GM23338 (cell line): ENCODE results near the gene PAX2. TPM values are rescaled to one million over a fixed set of nuclear protein-coding genes. Genes with fewer than 3 reads are reported as not detected.
A peak's percentile ranks its signal among the peaks of the same experiment; 100 is the strongest.

Experiments used
- ATAC-seq: fragments of 200-7000 bp; cut with Tn5 transposase; 3 replicates; pipeline ENCODE4 v1.9.1; 2020
- DNase-seq: peaks from one replicate; pipeline ENCODE4 v3.0.0-alpha.2; 2015; ENCODE audit warnings: low spot score
- H2AFZ ChIP-seq: fragments of 200-600 bp; sonication (generic); 2 replicates; pipeline ENCODE4 v1.8.0; 2016; ENCODE audit warnings: antibody characterized with exemption, mild to moderate bottlenecking, moderate library complexity
- H3F3A ChIP-seq: fragments of 200-600 bp; sonication (generic); replicated peaks from 2 replicates; pipeline ENCODE4 v1.8.0; 2017; ENCODE audit warnings: antibody characterized with exemption, mixed run types, low read depth
- H3K27ac ChIP-seq: fragments of 200-600 bp; sonication (generic); 2 replicates; pipeline ENCODE4 v1.6.1; 2016; ENCODE audit warnings: low read depth
- H3K27me3 ChIP-seq: fragments of 200-600 bp; sonication (generic); 2 replicates; pipeline ENCODE4 v1.8.0; 2016; ENCODE audit warnings: mild to moderate bottlenecking, mixed run types, moderate library complexity; ENCODE audit not compliant: insufficient read depth
- H3K36me3 ChIP-seq: fragments of 200-600 bp; sonication (generic); 2 replicates; pipeline ENCODE4 v1.8.0; 2016; ENCODE audit warnings: mild to moderate bottlenecking; ENCODE audit not compliant: insufficient read depth
- H3K4me1 ChIP-seq: fragments of 200-600 bp; sonication (generic); 2 replicates; pipeline ENCODE4 v1.8.0; 2016; ENCODE audit warnings: mild to moderate bottlenecking, moderate library complexity; ENCODE audit not compliant: insufficient read depth
- H3K4me2 ChIP-seq: fragments of 200-600 bp; sonication (generic); 2 replicates; pipeline ENCODE4 v1.7.1; 2017; ENCODE audit warnings: mixed run types
- H3K4me3 ChIP-seq: fragments of 200-600 bp; sonication (generic); 2 replicates; pipeline ENCODE4 v1.6.1; 2016; ENCODE audit warnings: mixed run types
- H3K79me2 ChIP-seq: fragments of 200-600 bp; sonication (generic); replicated peaks from 2 replicates; pipeline ENCODE4 v1.8.0; 2017; ENCODE audit warnings: mild to moderate bottlenecking; ENCODE audit not compliant: insufficient read depth
- H3K9me2 ChIP-seq: fragments of 200-600 bp; sonication (generic); 2 replicates; pipeline ENCODE4 v1.8.0; 2017; ENCODE audit not compliant: insufficient read depth
- H4K20me1 ChIP-seq: fragments of 200-600 bp; sonication (generic); replicated peaks from 2 replicates; pipeline ENCODE4 v1.8.0; 2017; ENCODE audit warnings: mild to moderate bottlenecking; ENCODE audit not compliant: insufficient read depth
- H3K27ac Mint-ChIP-seq: 2 replicates; pipeline ENCODE4 v1.8.0; 2020; ENCODE audit warnings: inconsistent platforms, mild to moderate bottlenecking, moderate library complexity, mixed read lengths
- H3K27me3 Mint-ChIP-seq: 3 replicates; pipeline ENCODE4 v1.8.0; 2022; ENCODE audit warnings: low read depth, mild to moderate bottlenecking, moderate library complexity, mixed read lengths, inconsistent platforms; ENCODE audit not compliant: insufficient read depth, poor library complexity
- H3K36me3 Mint-ChIP-seq: 3 replicates; pipeline ENCODE4 v1.8.0; 2021; ENCODE audit warnings: low read depth, mild to moderate bottlenecking, inconsistent platforms, moderate library complexity, mixed read lengths
- H3K4me1 Mint-ChIP-seq: 3 replicates; pipeline ENCODE4 v1.8.0; 2020; ENCODE audit warnings: mild to moderate bottlenecking, inconsistent platforms, mixed read lengths
- H3K4me3 Mint-ChIP-seq: 3 replicates; pipeline ENCODE4 v1.8.0; 2021; ENCODE audit warnings: moderate library complexity, mild to moderate bottlenecking, inconsistent platforms, mixed read lengths
- H3K9me3 Mint-ChIP-seq: 3 replicates; pipeline ENCODE4 v1.8.0; 2020; ENCODE audit warnings: moderate library complexity, mild to moderate bottlenecking, inconsistent platforms, mixed read lengths
- CREB1 ChIP-seq: fragments of 250-450 bp; sonication (Bioruptor Pico); IDR thresholded peaks from 2 replicates; pipeline ENCODE4 v1.5.0; 2020; ENCODE audit warnings: low read depth, mild to moderate bottlenecking, moderate library complexity
- EZH2 ChIP-seq: fragments of 200-600 bp; sonication (generic); IDR thresholded peaks from one replicate; pipeline ENCODE4 v1.8.0; 2017; ENCODE audit warnings: antibody characterized with exemption, mild to moderate bottlenecking, low read depth; ENCODE audit not compliant: unreplicated experiment
- EZH2phosphoT487 ChIP-seq: fragments of 200-600 bp; sonication (generic); IDR thresholded peaks from one replicate; pipeline ENCODE4 v1.8.1; 2018; ENCODE audit warnings: antibody characterized with exemption; ENCODE audit not compliant: unreplicated experiment
- JUNB ChIP-seq: IDR thresholded peaks from one replicate; pipeline ENCODE4 v1.6.1; 2016; ENCODE audit warnings: antibody characterized with exemption; ENCODE audit not compliant: unreplicated experiment
- NANOG ChIP-seq: IDR thresholded peaks from 2 replicates; pipeline ENCODE4 v1.6.1; 2016; ENCODE audit warnings: antibody characterized with exemption, borderline replicate concordance
- POLR2AphosphoS5 ChIP-seq: IDR thresholded peaks from 2 replicates; pipeline ENCODE4 v1.6.1; 2016; ENCODE audit warnings: antibody characterized with exemption, low read depth
- REST ChIP-seq: IDR thresholded peaks from one replicate; pipeline ENCODE4 v1.6.1; 2018; ENCODE audit warnings: antibody characterized with exemption; ENCODE audit not compliant: unreplicated experiment
- ZNF114 ChIP-seq: fragments of 250-450 bp; sonication (Bioruptor Pico); IDR thresholded peaks from 2 replicates; pipeline ENCODE4 v1.5.0; 2020; ENCODE audit warnings: mild to moderate bottlenecking, moderate library complexity
- ZNF331 ChIP-seq: fragments of 250-450 bp; sonication (Bioruptor Pico); IDR thresholded peaks from 2 replicates; pipeline ENCODE4 v1.5.0; 2020; ENCODE audit warnings: low read depth, mild to moderate bottlenecking, moderate library complexity
- polyA plus RNA-seq: library from polyadenylated mRNA; unstranded; fragments of >200 nt; fragmentation: Nextera tagmentation; extraction: Ambion mirVana; gene quantifications from 2 replicates; pipeline ENCODE4 v1.2.1, GENCODE V29; 2016
- total RNA-seq: library from RNA; depleted of rRNA; stranded (reverse); fragments of >200 nt; shearing (Covaris generic); gene quantifications from 2 replicates; pipeline ENCODE4 v1.2.3, GENCODE V29; 2014
- TF ChIP-seq, protein P1 (sequence below), 2 experiments: fragments of 200-600 bp in 1 of 2; sonication (generic) in 1 of 2; conservative IDR thresholded peaks; 2 replicates each; pipeline versions ENCODE4 v1.5.1 to v1.6.1; 2016 to 2017; ENCODE audit warnings: antibody characterized with exemption in 2 of 2, low read depth in 2 of 2, mild to moderate bottlenecking in 2 of 2, moderate library complexity in 1 of 2
- TF ChIP-seq, protein P2 (sequence below): IDR thresholded peaks from 2 replicates; pipeline ENCODE4 v1.6.1; 2016; ENCODE audit warnings: antibody characterized with exemption
- TF ChIP-seq, protein P3 (sequence below): fragments of 250-450 bp; sonication (Bioruptor Pico); IDR thresholded peaks from 2 replicates; pipeline ENCODE4 v1.5.0; 2020; ENCODE audit warnings: mild to moderate bottlenecking, moderate library complexity

Gene PAX2
- total and polyA plus RNA-seq, 2 experiments from 2014 or later = not detected

DNA sequence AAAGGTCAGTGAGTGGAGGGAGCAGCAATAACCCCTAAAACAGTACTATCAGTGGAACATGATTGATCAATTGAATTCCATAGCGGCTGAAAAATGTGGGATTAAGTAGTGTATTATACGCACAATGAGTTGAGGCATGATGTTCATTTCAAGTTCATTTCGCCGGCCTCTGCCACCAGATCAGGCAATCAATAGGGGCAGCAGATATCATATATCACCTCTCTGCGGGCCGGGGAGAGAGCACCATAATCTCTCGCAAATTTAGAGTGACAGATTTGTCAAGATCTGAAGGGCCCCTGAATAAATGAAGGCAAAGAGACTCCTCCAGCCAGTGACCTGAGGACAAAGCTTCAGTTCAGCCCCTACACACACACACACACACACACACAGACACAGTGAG is 58.5 kb downstream of the PAX2 start:
- 0 out of 2 replicates have a peak, but pooled peaks cover 7% of the 10 kb centered on the region for H3K27me3 ChIP-seq
- peaks cover 26% of the 10 kb centered on the region for H3K4me1 Mint-ChIP-seq
- no peaks in the 10 kb centered on the region for H3K36me3 ChIP-seq
- no peak overlapping the region for H3K4me3 Mint-ChIP-seq
- H3K79me2 ChIP-seq = no peaks in the 10 kb centered on the region
- no peaks in the 10 kb centered on the region for H3K9me2 ChIP-seq
- H3K9me3 Mint-ChIP-seq = no peaks in the 10 kb centered on the region
- peak overlapping the region; percentile 93; the same call in 1 of the 2 replicates for H2AFZ ChIP-seq
- no peaks in the 10 kb centered on the region for H4K20me1 ChIP-seq
- H3K27me3 Mint-ChIP-seq = peaks cover 21% of the 10 kb centered on the region
- H3K4me2 ChIP-seq = peak overlapping the region; percentile 51; the same call in 1 of the 2 replicates
- no peak for ATAC-seq
- H3K4me3 ChIP-seq = no peak overlapping the region
- TF ChIP-seq ZNF331 (CRISPR knock-in tag) (no peak), JUNB (no peak), EZH2phosphoT487 (no peak), POLR2AphosphoS5 (no peak), ZNF114 (CRISPR knock-in tag) (no peak), REST (no peak), EZH2 (no peak), CREB1 (CRISPR knock-in tag) (no peak), NANOG (no peak)
- TF ChIP-seq, protein P1, sequence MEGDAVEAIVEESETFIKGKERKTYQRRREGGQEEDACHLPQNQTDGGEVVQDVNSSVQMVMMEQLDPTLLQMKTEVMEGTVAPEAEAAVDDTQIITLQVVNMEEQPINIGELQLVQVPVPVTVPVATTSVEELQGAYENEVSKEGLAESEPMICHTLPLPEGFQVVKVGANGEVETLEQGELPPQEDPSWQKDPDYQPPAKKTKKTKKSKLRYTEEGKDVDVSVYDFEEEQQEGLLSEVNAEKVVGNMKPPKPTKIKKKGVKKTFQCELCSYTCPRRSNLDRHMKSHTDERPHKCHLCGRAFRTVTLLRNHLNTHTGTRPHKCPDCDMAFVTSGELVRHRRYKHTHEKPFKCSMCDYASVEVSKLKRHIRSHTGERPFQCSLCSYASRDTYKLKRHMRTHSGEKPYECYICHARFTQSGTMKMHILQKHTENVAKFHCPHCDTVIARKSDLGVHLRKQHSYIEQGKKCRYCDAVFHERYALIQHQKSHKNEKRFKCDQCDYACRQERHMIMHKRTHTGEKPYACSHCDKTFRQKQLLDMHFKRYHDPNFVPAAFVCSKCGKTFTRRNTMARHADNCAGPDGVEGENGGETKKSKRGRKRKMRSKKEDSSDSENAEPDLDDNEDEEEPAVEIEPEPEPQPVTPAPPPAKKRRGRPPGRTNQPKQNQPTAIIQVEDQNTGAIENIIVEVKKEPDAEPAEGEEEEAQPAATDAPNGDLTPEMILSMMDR (conservative IDR thresholded peaks at IDR 0.05; ENCODE audit: low read depth in 2 of 2) = no peak
- TF ChIP-seq, protein P2, sequence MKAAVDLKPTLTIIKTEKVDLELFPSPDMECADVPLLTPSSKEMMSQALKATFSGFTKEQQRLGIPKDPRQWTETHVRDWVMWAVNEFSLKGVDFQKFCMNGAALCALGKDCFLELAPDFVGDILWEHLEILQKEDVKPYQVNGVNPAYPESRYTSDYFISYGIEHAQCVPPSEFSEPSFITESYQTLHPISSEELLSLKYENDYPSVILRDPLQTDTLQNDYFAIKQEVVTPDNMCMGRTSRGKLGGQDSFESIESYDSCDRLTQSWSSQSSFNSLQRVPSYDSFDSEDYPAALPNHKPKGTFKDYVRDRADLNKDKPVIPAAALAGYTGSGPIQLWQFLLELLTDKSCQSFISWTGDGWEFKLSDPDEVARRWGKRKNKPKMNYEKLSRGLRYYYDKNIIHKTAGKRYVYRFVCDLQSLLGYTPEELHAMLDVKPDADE = no peak
- TF ChIP-seq, protein P3, sequence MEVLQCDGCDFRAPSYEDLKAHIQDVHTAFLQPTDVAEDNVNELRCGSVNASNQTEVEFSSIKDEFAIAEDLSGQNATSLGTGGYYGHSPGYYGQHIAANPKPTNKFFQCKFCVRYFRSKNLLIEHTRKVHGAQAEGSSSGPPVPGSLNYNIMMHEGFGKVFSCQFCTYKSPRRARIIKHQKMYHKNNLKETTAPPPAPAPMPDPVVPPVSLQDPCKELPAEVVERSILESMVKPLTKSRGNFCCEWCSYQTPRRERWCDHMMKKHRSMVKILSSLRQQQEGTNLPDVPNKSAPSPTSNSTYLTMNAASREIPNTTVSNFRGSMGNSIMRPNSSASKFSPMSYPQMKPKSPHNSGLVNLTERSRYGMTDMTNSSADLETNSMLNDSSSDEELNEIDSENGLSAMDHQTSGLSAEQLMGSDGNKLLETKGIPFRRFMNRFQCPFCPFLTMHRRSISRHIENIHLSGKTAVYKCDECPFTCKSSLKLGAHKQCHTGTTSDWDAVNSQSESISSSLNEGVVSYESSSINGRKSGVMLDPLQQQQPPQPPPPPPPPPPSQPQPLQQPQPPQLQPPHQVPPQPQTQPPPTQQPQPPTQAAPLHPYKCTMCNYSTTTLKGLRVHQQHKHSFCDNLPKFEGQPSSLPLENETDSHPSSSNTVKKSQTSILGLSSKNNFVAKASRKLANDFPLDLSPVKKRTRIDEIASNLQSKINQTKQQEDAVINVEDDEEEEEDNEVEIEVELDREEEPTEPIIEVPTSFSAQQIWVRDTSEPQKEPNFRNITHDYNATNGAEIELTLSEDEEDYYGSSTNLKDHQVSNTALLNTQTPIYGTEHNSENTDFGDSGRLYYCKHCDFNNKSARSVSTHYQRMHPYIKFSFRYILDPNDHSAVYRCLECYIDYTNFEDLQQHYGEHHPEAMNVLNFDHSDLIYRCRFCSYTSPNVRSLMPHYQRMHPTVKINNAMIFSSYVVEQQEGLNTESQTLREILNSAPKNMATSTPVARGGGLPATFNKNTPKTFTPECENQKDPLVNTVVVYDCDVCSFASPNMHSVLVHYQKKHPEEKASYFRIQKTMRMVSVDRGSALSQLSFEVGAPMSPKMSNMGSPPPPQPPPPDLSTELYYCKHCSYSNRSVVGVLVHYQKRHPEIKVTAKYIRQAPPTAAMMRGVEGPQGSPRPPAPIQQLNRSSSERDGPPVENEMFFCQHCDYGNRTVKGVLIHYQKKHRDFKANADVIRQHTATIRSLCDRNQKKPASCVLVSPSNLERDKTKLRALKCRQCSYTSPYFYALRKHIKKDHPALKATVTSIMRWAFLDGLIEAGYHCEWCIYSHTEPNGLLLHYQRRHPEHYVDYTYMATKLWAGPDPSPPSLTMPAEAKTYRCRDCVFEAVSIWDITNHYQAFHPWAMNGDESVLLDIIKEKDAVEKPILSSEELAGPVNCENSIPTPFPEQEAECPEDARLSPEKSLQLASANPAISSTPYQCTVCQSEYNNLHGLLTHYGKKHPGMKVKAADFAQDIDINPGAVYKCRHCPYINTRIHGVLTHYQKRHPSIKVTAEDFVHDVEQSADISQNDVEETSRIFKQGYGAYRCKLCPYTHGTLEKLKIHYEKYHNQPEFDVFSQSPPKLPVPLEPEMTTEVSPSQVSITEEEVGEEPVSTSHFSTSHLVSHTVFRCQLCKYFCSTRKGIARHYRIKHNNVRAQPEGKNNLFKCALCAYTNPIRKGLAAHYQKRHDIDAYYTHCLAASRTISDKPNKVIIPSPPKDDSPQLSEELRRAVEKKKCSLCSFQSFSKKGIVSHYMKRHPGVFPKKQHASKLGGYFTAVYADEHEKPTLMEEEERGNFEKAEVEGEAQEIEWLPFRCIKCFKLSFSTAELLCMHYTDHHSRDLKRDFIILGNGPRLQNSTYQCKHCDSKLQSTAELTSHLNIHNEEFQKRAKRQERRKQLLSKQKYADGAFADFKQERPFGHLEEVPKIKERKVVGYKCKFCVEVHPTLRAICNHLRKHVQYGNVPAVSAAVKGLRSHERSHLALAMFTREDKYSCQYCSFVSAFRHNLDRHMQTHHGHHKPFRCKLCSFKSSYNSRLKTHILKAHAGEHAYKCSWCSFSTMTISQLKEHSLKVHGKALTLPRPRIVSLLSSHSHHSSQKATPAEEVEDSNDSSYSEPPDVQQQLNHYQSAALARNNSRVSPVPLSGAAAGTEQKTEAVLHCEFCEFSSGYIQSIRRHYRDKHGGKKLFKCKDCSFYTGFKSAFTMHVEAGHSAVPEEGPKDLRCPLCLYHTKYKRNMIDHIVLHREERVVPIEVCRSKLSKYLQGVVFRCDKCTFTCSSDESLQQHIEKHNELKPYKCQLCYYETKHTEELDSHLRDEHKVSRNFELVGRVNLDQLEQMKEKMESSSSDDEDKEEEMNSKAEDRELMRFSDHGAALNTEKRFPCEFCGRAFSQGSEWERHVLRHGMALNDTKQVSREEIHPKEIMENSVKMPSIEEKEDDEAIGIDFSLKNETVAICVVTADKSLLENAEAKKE (CRISPR knock-in tag) = no peak
- H3K27ac ChIP-seq = no peak overlapping the region
- H3F3A ChIP-seq = no peaks in the 10 kb centered on the region
- peaks cover 14% of the 10 kb centered on the region; the same call in 1 of the 2 replicates for H3K4me1 ChIP-seq
- H3K27ac Mint-ChIP-seq = no peak overlapping the region
- no peak for DNase-seq
- no peaks in the 10 kb centered on the region for H3K36me3 Mint-ChIP-seq
